ENCODE measurements around the gene USH2A. TPM values are rescaled to one million over a fixed set of nuclear protein-coding genes. Genes with fewer than 3 reads are reported as not detected.

The USH2A gene
- polyA plus RNA-seq, 1 of the 3 experiments (the other 2 are of a cell fraction) = under 0.01 TPM

DNA sequence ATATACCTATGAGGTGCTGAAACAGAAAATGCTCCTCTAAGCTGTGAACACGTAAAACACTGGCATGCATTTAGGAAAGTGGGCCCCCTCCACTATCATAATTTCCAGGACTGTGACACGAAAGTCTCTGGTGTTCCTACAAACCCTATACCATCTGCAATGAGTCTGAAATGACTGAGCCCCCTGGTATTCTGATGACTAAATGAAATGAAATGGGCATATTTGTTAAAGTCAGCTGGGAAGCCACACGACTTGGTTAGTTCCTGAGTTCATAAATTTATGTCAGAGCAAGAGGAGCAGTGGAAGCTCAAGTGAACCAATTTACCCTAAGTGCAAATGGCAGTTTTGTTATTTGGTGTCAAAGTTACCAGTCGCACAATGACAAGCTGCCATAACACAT lies 673.8 kb downstream of the USH2A start (continued):
- TF ChIP-seq, protein P1, sequence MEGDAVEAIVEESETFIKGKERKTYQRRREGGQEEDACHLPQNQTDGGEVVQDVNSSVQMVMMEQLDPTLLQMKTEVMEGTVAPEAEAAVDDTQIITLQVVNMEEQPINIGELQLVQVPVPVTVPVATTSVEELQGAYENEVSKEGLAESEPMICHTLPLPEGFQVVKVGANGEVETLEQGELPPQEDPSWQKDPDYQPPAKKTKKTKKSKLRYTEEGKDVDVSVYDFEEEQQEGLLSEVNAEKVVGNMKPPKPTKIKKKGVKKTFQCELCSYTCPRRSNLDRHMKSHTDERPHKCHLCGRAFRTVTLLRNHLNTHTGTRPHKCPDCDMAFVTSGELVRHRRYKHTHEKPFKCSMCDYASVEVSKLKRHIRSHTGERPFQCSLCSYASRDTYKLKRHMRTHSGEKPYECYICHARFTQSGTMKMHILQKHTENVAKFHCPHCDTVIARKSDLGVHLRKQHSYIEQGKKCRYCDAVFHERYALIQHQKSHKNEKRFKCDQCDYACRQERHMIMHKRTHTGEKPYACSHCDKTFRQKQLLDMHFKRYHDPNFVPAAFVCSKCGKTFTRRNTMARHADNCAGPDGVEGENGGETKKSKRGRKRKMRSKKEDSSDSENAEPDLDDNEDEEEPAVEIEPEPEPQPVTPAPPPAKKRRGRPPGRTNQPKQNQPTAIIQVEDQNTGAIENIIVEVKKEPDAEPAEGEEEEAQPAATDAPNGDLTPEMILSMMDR (IDR thresholded peaks at IDR 0.05) = no peak
- TF ChIP-seq RCOR1 (IDR thresholded peaks at IDR 0.05; ENCODE audit: low read length) = no peak
- peak; percentile 75 for TF ChIP-seq TCF12 (IDR thresholded peaks at IDR 0.05)
- TF ChIP-seq GABPA (IDR thresholded peaks at IDR 0.05; ENCODE audit: low read depth) = no peak
- no peak for TF ChIP-seq SMC3 (IDR thresholded peaks at IDR 0.05; ENCODE audit: low read depth, low read length)
- TF ChIP-seq, protein P2, sequence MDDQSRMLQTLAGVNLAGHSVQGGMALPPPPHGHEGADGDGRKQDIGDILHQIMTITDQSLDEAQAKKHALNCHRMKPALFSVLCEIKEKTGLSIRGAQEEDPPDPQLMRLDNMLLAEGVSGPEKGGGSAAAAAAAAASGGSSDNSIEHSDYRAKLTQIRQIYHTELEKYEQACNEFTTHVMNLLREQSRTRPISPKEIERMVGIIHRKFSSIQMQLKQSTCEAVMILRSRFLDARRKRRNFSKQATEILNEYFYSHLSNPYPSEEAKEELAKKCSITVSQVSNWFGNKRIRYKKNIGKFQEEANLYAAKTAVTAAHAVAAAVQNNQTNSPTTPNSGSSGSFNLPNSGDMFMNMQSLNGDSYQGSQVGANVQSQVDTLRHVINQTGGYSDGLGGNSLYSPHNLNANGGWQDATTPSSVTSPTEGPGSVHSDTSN (IDR thresholded peaks at IDR 0.05) = peak; percentile 84
- TF ChIP-seq, protein P3, sequence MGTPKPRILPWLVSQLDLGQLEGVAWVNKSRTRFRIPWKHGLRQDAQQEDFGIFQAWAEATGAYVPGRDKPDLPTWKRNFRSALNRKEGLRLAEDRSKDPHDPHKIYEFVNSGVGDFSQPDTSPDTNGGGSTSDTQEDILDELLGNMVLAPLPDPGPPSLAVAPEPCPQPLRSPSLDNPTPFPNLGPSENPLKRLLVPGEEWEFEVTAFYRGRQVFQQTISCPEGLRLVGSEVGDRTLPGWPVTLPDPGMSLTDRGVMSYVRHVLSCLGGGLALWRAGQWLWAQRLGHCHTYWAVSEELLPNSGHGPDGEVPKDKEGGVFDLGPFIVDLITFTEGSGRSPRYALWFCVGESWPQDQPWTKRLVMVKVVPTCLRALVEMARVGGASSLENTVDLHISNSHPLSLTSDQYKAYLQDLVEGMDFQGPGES (IDR thresholded peaks at IDR 0.05; ENCODE audit: low read depth, low read length) = no peak
- peak; percentile 84 for TF ChIP-seq FOSL2 (IDR thresholded peaks at IDR 0.05; ENCODE audit: borderline replicate concordance, low read depth)
- no peak for TF ChIP-seq MXI1 (IDR thresholded peaks at IDR 0.05; ENCODE audit: low read depth, low read length)
- no peak for TF ChIP-seq RAD21 (IDR thresholded peaks at IDR 0.05; ENCODE audit: low read length)
- 0 out of 2 replicates have a peak, but pooled peaks have one; percentile 10 for TF ChIP-seq NFIC (IDR thresholded peaks at IDR 0.05; ENCODE audit: borderline replicate concordance)
- peak in 1 of 2 experiments; percentile 51; a peak in 2 of 4 replicates for TF ChIP-seq EP300 (IDR thresholded peaks at IDR 0.05; ENCODE audit: borderline replicate concordance in 1 of 2, low read depth in 1 of 2, low read length in 1 of 2)
- TF ChIP-seq MAX (IDR thresholded peaks at IDR 0.05; ENCODE audit: low read depth) = no peak
- no peak for TF ChIP-seq FOXJ3 (CRISPR knock-in tag; IDR thresholded peaks at IDR 0.05)
- TF ChIP-seq POLR2AphosphoS5 (IDR thresholded peaks at IDR 0.05; ENCODE audit: low read depth, low read length) = no peak

GRCh38 chr1:215748431-215748830 lies 674.8 kb downstream of the USH2A start:
- 65% methylated on average over 1 of the region's 1 CpG for WGBS (ENCODE audit: low lambda C conversion rate)
- Histone ChIP-seq H3K4me1 (ENCODE audit: control insufficient read depth in 1 of 2, insufficient read depth in 2 of 2, low read depth in 1 of 2, low read length in 1 of 2) (peaks cover 0 to 6% of the 10 kb centered on the region in 2 experiments; a peak in 2 of 4 replicates), H3K4me2 (no peak overlapping the region), H3K79me2 (ENCODE audit: insufficient read depth) (no peaks in the 10 kb centered on the region), H3K4me3 (ENCODE audit: low read depth in 2 of 2, low read length in 1 of 2) (no peak overlapping the region), H3K9ac (no peak overlapping the region), H4K20me1 (ENCODE audit: insufficient read depth) (no peaks in the 10 kb centered on the region), H2AFZ (ENCODE audit: low read depth) (no peak overlapping the region), H3K36me3 (replicated peaks in 1 of 2; ENCODE audit: control insufficient read depth in 1 of 2, insufficient read depth in 2 of 2, low read length in 1 of 2) (no peaks in the 10 kb centered on the region), H3F3A (replicated peaks; ENCODE audit: insufficient read depth) (no peaks in the 10 kb centered on the region), H3K9me3 (no peaks in the 10 kb centered on the region), H3K27me3 (ENCODE audit: insufficient read depth) (no peaks in the 10 kb centered on the region), H3K27ac (ENCODE audit: low read depth in 2 of 2, low read length in 1 of 2) (no peak overlapping the region), H3K9me2 (no peaks in the 10 kb centered on the region)
- no peak for DNase-seq
- ChIA-PET CTCF (no interaction called here), POLR2A (no interaction called here)
- no peak for TF ChIP-seq JUND (IDR thresholded peaks at IDR 0.05)
- no peak for TF ChIP-seq ELF1 (IDR thresholded peaks at IDR 0.05)
- no peak for TF ChIP-seq RCOR1 (IDR thresholded peaks at IDR 0.05; ENCODE audit: low read length)
- TF ChIP-seq TAF1 (IDR thresholded peaks at IDR 0.05; ENCODE audit: borderline replicate concordance, low read depth, low read length) = no peak
- TF ChIP-seq MAX (IDR thresholded peaks at IDR 0.05; ENCODE audit: low read depth) = no peak
- no peak for TF ChIP-seq GABPA (IDR thresholded peaks at IDR 0.05; ENCODE audit: low read depth)
- TF ChIP-seq MXI1 (IDR thresholded peaks at IDR 0.05; ENCODE audit: low read depth, low read length) = no peak
- no peak for TF ChIP-seq POLR2AphosphoS5 (IDR thresholded peaks at IDR 0.05; ENCODE audit: low read depth, low read length)
- TF ChIP-seq ZBTB33 (IDR thresholded peaks at IDR 0.05; ENCODE audit: borderline replicate concordance, low read depth) = no peak
- TF ChIP-seq FOSL2 (IDR thresholded peaks at IDR 0.05; ENCODE audit: borderline replicate concordance, low read depth) = no peak
- TF ChIP-seq, protein P4, sequence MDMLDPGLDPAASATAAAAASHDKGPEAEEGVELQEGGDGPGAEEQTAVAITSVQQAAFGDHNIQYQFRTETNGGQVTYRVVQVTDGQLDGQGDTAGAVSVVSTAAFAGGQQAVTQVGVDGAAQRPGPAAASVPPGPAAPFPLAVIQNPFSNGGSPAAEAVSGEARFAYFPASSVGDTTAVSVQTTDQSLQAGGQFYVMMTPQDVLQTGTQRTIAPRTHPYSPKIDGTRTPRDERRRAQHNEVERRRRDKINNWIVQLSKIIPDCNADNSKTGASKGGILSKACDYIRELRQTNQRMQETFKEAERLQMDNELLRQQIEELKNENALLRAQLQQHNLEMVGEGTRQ (IDR thresholded peaks at IDR 0.05; ENCODE audit: borderline replicate concordance, low read depth, low read length) = no peak
- no peak for TF ChIP-seq NRF1 (IDR thresholded peaks at IDR 0.05; ENCODE audit: low read depth, low read length)
- no peak for TF ChIP-seq FOXM1 (IDR thresholded peaks at IDR 0.05; ENCODE audit: low read depth)
- no peak for TF ChIP-seq NFIC (IDR thresholded peaks at IDR 0.05; ENCODE audit: borderline replicate concordance)
- no peak for TF ChIP-seq FOXJ3 (CRISPR knock-in tag; IDR thresholded peaks at IDR 0.05)
- no peak for TF ChIP-seq CHD2 (IDR thresholded peaks at IDR 0.05; ENCODE audit: low read length, partially characterized antibody)
